Bone marrow (tissue), 2 donors: ENCODE results near the gene ZFYVE28.

Source experiments
- DNase-seq, 2 donors: peaks; one replicate each; lab custom pipeline; 2025; lab: John Stamatoyannopoulos, UW

Gene ZFYVE28

DNA sequence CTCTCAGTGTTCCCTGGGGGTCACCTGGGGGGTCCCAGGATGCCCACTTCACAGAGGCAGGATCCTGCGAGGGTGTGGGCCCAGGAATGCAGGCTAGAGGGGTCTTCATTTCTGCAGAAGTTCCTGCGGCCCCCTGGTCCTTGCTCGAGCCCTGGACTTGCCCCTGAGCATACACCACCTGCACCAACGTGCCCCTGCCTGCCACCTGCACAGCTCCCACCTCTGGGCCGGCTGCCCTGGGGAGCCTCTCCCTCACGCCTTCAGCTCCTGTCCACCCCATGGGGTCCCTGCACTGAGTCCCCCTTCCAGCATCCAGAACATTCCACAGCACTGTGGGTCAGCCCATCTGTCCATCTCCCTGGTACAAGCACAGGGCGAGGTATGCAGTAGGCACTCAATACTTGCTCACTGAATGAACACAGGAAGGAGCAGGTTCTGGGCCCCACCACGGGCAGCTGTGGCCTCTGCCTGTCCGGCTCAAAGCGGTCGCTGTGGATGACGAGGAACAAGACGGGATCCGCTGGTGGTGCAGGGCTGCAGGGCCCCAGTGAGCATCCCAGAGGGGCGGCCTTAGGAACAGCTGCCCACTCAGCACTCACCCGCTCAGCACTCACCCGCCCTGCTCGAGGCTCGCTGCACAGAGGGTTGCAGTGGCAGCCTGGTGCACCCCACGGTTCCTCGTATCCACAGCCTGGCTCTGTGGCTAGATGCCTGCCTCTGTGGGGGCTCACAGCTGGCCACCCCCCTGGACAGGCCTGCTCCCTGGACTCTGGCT, 86.1 kb downstream of the ZFYVE28 start:
- no peak for DNase-seq

- no peak for DNase-seq
These were observed 86.8 kb downstream of the ZFYVE28 start for GRCh38 chr4:2331519-2332200.

DNA sequence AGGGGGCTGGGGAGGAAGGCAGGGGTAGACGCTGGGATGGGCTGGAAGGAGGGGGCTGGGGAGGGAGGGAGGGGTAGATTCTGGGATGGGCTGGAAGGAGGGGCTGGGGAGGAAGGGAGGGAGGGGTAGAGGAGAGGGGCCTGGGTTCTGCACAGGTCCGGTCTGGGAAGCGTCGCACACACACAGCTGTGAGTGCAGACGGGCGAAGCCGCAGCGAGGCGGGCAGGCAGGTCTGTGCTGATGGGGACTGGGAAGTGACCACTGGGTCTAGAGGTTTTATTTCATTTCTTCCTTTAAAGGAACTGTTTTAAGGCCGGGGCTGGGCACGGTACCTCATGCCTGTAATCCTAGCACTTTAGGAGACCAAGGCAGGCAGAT, 87.4 kb downstream of the ZFYVE28 start:
- no peak for DNase-seq

DNA sequence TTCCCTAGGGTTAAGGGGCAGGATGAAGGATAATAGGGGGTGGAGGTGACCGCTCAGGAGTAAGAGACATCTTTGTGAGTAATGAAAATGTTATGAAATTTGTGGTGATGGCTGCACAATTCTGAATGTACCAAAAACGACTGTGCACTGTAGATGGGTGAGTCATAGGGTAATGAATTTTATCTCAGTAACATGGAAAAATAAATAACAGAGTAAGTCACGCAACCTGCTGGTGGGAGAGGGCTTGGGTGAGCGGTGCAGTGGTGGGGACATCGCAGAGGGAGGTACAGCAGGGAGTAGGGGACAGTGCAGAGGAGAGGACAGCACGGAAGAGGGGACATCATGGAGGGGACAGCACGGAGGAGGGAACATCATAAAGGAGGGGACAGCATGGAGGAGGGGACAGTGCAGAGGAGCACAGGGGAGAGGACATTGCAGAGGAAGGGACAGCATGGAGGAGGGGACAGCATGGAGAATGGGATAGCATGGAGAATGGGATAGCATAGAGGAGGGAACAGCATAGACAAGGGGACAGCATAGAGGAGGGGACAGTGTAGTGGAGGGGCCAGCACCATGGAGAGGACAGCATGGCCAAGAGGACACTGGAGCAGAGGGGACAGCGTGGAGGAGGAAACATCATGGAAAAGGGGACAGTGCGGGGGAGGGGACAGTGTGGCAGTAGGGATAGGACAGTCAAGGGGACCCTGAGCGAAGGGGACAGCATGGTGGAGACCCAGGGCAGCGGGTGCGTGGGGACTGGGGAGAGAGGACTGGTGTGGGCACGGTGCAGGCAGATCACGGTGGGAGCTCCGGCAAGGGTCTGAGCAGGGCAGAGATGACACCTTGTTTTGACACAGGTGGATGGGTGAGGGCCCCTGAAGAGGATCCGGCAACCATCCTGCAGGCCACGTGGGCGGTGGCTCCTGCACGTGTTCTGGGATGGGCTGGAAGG, 88.1 kb downstream of the ZFYVE28 start:
- DNase-seq: no peak

DNA sequence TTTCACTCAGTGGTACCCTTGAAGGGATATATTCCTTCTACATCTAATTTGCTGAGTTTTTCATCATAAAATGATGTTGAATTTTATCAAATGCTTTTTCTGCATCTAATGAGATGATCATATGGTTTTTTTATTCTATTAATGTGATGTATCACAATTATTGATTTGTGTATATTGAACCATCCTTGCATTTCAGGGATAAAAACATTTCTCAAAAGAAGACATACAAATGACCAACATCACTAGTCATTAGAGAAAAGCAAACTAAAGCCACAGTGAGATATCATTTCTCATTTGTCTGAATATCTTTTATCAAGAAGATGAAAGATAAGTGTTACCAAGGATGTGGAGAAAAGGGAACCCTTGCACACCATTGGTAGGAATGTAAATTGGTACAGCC, 90.9 kb downstream of the ZFYVE28 start:
- DNase-seq: no peak

GRCh38 chr4:2324891-2325290, 93.6 kb downstream of the ZFYVE28 start:
- no peak for DNase-seq

- DNase-seq: no peak
These were observed 95.6 kb downstream of the ZFYVE28 start for GRCh38 chr4:2322841-2323240.

DNA sequence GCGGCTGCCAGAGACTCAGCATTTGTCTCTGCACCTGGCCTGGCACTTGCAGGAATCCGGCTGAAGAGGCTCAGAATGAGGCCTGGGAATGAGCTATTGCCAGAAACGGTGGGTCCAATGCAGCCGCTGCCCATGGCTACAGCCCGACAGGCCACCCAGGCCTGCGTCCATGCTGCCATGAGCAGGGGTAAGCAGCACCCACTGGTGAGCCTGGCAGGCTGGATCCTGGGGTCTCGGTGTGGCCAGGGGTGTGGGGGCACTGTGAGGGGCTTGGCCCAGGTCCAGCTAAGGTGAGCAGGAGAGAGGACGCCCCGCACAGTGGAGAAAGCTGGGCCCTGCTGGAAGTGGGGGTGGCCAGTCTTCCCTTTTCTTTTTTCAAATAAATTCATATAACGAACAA, 96.2 kb downstream of the ZFYVE28 start:
- no peak for DNase-seq

GRCh38 chr4:2321279-2322196, 96.9 kb downstream of the ZFYVE28 start:
- DNase-seq: no peak

DNA sequence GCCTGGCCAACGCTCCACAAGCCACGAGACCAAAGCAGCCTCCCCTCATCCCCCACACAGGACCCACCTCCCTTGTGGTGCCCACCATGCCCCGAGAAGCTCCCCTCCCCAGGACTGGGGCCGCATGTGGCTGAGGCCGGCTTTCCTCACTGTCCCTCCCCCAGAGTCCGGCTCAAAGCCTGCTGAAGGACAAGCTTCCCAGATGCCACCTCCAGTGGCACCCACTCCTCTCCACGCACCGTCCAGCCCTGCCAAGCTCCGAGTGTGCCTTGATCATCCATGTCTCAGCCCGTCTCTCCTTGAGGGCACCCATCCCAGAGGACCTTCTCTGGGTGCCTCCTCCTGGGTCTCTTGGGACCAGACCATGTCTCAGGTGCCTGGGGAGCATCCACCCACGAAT, 97.7 kb downstream of the ZFYVE28 start:
- DNase-seq: no peak

DNA sequence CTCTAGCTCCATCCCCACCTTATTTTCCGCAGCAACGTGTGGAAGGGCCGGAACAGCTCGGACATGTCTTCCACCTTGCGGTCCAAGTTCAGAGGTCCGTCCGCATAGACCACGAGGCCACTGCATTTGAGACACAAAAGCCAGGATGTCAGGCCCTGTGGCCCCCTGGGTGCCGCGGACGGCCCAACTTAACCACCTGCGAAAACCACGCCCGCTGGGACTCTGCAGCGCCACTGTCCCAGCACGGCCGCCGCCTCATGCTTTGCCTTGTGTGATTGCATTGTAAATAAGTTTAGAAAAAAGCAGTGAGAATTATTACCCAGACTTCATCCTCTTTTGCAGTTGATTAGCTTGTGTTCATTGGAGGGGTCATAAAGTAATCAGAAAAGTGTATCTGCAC, 98.3 kb downstream of the ZFYVE28 start:
- no peak for DNase-seq

GRCh38 chr4:2318885-2319284, 99.6 kb downstream of the ZFYVE28 start:
- DNase-seq: no peak

DNA sequence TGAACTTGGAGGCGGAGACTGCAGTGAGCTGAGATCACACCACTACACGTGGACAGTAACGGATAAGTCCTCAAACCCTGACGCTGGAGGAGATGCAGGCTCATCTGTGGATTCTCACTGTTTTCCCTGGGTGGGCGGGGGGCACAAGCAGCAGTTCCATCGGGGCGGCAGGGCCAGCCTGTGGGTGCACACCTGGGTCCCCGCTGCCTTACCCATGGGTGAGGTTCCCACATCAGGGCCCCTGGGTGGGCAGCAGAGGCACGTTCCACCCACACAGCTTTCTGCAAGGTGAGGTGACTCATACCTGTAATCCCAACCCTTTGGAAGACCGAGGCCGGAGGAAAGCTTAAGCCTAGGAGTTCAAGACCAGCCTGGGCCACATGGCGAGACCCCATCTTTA, 100.0 kb downstream of the ZFYVE28 start:
- DNase-seq: no peak

- DNase-seq: no peak
These were observed 105.1 kb downstream of the ZFYVE28 start for GRCh38 chr4:2313366-2313765.

GRCh38 chr4:2306773-2307410, 111.6 kb downstream of the ZFYVE28 start:
- no peak for DNase-seq

- no peak for DNase-seq
These were observed 112.5 kb downstream of the ZFYVE28 start for GRCh38 chr4:2305766-2306501.

DNA sequence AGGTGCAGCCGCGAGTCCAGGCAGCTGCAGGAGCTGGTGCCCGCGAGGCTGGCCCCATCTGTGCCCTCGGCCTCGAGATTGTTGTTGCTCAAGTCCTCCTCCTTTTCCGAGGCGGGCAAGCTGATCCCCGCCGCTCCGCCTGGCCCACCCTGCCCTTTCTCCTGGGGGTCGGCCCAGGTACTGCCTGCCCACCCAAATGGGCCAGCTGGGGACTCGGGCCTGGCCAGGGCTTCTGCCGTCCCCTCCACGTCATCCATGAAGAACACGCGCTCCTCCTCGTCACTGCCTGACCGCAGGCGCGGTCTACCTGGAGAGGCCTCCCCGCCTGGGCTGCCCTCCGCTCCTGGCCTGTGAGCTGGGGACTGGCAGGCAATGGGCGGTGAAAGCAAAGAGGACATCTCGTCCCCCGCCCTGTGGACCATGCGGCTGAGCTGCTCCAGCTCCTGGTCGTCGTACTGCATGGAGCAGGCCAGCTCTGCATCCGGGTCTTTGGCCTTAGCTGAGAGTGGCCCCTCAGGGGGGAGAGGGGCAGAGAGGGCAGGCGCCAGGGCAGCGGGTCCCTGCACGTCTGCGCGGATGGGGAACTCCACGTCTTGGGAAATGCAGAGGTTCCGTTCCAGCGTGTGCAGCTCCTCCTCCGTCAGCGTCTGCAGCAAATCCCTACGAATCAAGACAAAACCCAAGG, 113.4 kb downstream of the ZFYVE28 start:
- no peak for DNase-seq

DNA sequence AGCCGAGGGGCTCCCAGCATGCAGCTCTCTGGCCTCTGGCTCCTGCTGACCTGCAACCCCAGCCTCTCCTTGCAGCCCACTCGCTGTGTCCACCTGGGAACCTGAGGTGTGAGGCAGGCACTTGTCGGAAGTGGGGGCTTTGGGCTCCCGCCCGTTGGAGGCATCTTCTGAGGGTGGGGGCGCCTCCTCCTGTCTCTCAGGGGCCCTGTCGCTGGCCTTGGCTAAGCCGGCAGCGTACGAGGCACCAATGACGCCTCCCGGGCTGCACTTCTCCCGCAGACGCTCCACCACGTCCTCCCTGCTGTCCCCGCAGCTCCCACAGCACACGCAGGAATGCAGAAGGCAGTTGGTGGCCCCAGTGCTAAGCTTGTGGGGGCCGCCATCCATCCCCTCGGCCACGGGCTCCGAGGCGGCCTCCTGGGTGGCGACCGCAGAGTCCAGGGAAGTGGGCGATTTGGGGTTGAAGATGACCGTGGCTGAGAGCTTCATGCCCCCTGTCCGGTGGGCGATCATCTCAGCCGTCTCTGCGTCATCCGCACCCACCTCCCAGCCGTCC, 114.0 kb downstream of the ZFYVE28 start:
- DNase-seq: no peak

DNA sequence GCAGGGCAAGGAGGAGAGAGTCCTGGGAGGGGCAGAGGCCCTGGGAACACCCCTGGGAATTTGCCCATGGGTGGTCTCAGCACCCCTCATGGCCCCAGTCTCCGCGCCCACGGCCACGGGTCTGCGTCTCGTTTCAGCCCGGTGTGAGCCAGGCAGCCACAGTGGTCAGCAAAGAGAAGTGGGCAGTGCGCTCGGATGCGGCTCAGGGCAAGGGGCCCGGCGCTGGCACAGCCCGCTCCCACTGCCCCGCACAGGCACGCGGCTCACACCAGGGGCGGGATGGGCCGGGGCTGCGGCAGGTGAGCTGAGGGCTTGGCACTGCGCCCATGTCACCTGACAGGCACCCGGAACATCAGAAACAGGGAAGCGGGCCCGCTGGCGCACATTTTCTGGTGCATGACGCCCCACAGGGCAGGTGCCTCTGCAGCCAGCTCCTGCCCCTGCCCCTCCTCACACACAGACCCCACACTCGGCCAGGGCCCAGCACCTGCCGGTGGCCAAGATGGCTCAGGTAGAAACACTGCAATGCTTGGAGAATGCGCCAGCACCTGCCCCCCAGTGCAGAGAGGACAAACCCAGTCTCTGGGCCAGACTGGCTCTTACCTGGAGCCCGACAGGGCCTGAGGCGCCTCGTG, 114.6 kb downstream of the ZFYVE28 start:
- no peak for DNase-seq
